ENCODE measurements around the gene PATJ.
"Not testable (repeated sequence)": the region's sequence is repeated elsewhere in the genome, so short reads cannot be mapped to it uniquely, and the experiment has no call there.

The PATJ gene

DNA sequence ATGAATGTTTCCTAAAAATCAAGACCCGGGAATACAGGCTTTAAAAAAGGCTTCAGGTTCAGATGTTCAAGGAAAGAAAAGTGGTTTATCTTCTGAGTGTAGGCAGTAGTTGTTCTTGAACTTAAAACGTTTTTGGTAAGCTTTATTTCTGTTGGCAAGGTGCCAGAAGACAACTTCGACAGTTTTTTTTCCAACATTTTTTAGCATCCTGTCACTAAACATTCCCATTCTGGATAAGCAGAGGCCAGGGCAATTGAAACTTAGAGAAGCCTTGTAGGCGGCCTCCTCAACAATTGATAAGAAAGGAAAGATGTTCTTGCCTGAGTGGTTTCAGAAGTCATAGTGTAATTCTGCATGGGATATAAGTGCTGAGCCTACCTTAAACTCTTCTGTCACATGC lies 66.7 kb downstream of the PATJ start:
- intact Hi-C loops (cut with DNase I) = no loop called here
- no peak for DNase-seq

DNA sequence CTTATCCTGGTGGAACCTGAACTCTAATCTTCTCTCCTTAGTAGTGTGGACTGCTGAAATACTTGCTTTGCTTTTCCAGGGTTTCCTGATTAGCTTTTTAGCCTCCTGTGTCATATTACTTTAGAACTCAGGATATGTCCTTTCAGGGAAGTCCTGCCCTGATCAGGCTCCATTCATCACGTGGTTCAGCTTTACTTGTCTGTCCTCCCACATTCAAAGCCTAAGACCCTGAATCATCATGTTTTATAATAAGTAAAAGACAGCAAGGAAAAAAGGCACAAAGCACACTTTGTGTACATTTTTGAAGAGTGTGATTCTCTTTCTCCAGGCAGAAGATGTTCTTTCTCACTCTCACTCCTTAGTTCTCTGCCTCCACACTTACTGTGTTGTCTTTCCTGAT lies 70.6 kb downstream of the PATJ start:
- peak in 19 of 42 donors; percentile 5 to 72 (median 31) for DNase-seq
- intact Hi-C loops (cut with DNase I) = no loop called here

DNA sequence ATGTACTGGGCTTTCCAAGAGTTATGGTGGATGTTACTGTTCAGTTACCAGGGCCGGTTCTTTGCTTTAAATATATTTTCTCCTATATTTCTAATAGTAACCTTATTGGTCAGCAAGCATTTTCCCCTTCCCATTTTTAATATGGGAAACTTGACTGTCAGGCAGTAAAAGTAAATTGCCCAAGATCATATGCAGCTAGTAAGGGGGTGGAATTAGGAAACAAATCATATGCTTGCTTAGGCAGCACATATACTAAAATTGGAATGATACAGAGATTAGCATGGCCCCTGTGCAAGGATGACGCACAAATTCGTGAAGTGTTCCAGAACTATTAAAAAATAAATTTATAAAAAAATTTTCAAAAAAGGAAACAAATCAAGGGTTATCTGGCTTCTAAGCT lies 73.9 kb downstream of the PATJ start:
- DNase-seq = peak in 2 of 42 donors; percentile 3 to 17
- intact Hi-C loops (cut with DNase I) = no loop called here

DNA sequence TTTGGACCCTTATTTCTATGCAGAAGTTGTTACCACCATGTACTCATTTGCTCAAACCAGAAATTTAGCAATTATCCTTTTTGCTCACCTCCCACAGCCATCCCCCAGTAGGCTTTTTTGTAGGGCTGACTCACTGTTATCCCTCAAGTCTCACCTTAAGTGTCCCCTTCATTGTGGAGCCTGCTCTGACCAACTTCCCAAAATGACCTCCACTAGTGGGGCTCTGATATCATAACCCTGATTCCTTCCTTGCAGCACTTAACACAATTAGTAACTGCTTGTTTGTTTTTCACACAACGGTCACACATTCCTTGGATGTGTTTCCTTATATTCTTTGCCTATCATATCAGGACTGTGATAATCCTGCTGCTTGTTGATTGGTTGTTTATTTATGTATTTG lies 76.7 kb downstream of the PATJ start:
- no peak for DNase-seq
- intact Hi-C loops (cut with DNase I) = no loop called here

GRCh38 chr1:61819421-61819820 lies 77.1 kb downstream of the PATJ start:
- intact Hi-C loops (cut with DNase I) = no loop called here
- no peak for DNase-seq

DNA sequence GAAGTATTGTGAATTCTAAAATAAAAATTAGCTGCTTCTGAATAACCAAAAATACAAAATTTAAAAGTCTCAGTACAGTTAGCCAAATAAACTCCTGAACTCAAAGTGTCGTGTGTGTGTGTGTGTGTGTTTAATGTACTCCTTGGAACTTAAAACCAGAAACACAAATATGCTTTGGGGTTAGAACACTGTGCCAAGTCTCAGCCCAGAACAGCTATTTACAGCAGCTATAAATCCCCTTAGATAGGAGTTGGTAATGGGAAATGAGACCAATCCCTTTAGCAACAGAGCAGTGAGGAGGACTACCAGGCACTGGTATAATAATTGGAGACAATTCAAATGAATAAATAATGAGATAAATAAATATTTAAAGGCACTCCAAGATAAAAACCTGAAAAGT lies 83.1 kb downstream of the PATJ start:
- DNase-seq = no peak
- intact Hi-C loops (cut with DNase I) = no loop called here

DNA sequence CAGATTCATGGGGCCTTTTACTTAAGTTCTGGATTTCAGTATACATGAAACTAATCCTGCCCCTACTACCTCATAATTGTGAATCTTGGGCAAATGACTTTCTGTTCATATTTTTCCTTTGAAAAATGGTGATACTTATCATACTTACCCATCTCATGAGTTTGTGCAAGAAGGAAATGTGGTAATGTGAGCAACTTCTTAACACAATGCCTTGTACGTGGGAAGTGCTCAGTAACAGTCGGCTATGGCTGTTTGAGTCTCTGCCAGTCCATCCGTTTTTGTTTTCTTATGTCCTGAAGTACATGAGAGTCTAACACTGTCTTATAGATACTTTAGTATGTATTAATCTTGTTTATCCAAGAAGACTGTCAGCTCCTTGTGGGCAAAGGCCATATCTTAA lies 86.5 kb downstream of the PATJ start:
- intact Hi-C loops (cut with DNase I) = no loop called here
- no peak for DNase-seq

- intact Hi-C loops (cut with DNase I) = no loop called here
- no peak for DNase-seq
These were observed 94.4 kb downstream of the PATJ start for GRCh38 chr1:61836649-61837048.

- DNase-seq; intact Hi-C loops (cut with DNase I): not testable (repeated sequence)
These were observed 95.3 kb downstream of the PATJ start for GRCh38 chr1:61837607-61838006.

GRCh38 chr1:61839679-61840078 lies 97.4 kb downstream of the PATJ start:
- intact Hi-C loops (cut with DNase I) = no loop called here
- no peak for DNase-seq

DNA sequence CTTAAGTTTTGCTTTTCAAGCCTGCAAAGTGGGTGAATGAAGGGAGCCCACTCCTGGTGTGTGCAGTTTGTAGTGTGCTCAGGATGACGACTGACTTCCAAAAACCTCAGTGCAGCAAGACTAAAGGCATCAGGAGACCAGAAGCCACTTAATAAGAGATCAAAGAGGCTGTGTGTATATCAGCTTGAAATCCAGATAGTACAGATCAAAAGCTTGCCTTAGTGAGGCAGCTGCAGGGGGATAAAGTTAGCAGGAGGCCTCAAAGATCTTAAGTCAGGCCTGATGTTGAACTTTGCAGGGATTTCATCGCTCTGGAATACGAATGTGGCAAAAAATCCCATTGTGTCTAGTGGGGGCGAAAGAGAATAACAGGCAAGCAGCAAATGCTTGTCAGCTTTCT lies 99.8 kb downstream of the PATJ start:
- DNase-seq = no peak
- intact Hi-C loops (cut with DNase I) = no loop called here

- intact Hi-C loops (cut with DNase I) = no loop called here
- DNase-seq = peak in 13 of 42 donors; percentile 6 to 45 (median 17)
These were observed 100.7 kb downstream of the PATJ start for GRCh38 chr1:61842863-61843514.

DNA sequence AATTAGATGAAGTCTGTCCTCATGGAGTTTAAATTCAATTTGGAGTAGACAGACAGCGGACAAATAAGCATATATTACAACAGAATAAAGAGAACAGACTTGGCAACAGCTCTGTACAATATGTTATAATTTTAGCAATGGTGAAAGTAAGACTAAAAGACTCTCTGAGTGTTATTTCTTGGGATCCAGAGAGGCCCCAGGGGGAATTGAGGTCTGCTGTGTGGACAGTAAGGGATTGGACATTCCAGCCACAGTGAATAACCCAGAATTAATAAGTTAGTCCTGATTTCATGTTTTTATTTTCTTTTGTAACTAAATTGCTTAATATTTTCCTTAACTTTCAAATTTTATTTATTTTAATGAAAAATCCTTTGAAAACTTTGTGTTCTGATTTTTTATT lies 101.7 kb downstream of the PATJ start:
- no peak for DNase-seq
- intact Hi-C loops (cut with DNase I) = no loop called here

- intact Hi-C loops (cut with DNase I); DNase-seq: not testable (repeated sequence)
These were observed 102.4 kb downstream of the PATJ start for GRCh38 chr1:61844664-61845063.

GRCh38 chr1:61851235-61851634 lies 109.0 kb downstream of the PATJ start:
- intact Hi-C loops (cut with DNase I) = loop anchor here (5.0 to 10.0 kb wide), 2 partner anchors 804 to 1876 kb away; no protein-coding TSS in a partner anchor
- no peak for DNase-seq

DNA sequence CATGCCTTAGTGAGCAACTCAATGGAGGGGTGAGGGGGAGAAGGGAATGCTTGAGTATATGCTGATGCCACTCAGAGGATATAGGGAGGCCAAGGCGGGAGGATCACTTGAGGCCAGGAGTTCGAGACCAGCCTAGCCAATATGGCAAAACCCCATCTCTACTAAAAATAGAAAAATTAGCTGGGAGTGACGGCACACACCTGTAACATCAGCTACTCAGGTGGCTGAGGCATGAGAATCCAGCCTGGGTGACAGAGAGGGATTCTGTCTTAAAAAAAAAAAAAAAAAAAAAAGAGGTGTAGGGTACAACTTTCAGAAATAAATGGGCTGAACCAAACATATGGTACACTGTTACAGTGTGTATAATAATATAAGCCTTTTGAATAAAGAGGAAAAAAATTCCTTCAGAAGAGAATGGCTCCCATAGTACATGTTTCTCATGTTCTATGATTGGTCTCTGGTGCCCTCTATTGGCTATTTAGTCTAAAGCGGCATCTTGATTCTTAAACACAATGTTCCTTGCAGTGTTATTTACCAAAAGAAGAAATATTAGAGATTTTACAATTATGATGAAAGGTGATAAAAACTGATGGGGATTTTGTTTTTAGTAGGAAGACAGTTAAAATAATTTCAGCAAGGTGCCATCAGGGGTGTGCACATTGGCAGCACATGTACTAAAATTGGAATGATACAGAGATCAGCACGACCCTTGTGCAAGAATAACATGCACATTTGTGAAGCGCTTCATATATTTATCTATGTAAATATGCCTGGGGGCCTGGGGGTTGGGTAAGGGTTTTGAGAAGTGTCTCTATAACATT lies 109.8 kb downstream of the PATJ start:
- intact Hi-C loops (cut with DNase I) = loop anchor here (5.0 to 10.0 kb wide), 2 partner anchors 805 to 1877 kb away; no protein-coding TSS in a partner anchor
- DNase-seq = peak in 11 of 42 donors; percentile 19 to 65 (median 31)

DNA sequence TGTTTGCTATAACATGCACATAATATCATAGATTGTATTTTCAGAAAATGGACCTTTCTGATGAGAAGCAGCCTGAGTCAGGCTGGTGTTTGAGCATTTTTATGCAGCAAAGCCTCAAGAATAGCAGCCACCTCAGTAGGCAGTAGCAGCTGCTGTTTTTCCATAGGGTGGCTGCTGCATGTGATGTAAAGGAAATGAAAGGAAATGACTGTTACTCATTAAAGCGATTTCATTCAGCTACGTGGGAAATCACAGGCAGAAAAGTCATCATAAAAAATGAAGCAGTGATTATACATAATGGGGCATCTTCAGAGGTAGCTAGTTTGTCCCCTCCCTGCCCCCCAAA lies 110.4 kb downstream of the PATJ start:
- intact Hi-C loops (cut with DNase I) = loop anchor here (5.0 to 10.0 kb wide), 2 partner anchors 805 to 1878 kb away; no protein-coding TSS in a partner anchor
- peak in 8 of 42 donors; percentile 10 to 47 (median 26) for DNase-seq

- no peak for DNase-seq
- intact Hi-C loops (cut with DNase I) = loop anchor here (5.0 to 10.0 kb wide), 2 partner anchors 806 to 1879 kb away; no protein-coding TSS in a partner anchor
These were observed 111.3 kb downstream of the PATJ start for GRCh38 chr1:61853583-61853982.

DNA sequence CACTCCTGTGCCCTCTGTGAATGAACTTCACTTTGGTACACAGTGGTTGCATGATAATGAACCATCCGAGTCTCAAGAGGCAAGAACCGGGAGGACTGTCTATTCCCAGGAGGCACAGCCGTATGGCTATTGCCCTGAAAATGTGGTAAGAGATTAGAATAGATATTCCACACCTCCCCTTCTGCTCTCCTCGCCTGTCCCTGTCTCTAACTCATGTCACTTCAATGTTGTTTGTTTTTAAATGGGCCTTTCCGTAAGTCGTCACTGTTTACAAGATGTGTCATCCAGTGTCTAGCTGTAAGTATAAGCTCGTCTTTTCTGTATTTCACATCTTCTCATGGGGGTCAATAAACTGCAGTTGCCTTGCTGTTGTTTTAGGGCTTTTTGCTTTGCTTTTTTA lies 122.2 kb downstream of the PATJ start:
- DNase-seq = no peak
- intact Hi-C loops (cut with DNase I) = no loop called here

- intact Hi-C loops (cut with DNase I) = no loop called here
- DNase-seq = no peak
These were observed 123.5 kb downstream of the PATJ start for GRCh38 chr1:61865646-61866220.

Data from head of caudate nucleus (tissue), 42 donors.